ENCODE results near the gene CIC.
A peak's percentile ranks its signal among the peaks of the same experiment; 100 is the strongest.

Gene CIC

GRCh38 chr19:42294471-42295137 is 25.6 kb downstream of the CIC start:
- no peak for DNase-seq
- in situ Hi-C loops (cut with MboI; ENCODE audit: low pct_unique_long_range_greater_than_20kb, low sequenced_read_pairs): no loop called here

GRCh38 chr19:42295342-42295741 is 26.3 kb downstream of the CIC start:
- in situ Hi-C loops (cut with MboI; ENCODE audit: low pct_unique_long_range_greater_than_20kb, low sequenced_read_pairs): no loop called here
- no peak for DNase-seq

GRCh38 chr19:42295831-42296525 is 26.9 kb downstream of the CIC start:
- peak; percentile 79 for DNase-seq

GRCh38 chr19:42297039-42297438 is 28.0 kb downstream of the CIC start:
- in situ Hi-C loops (cut with MboI; ENCODE audit: low pct_unique_long_range_greater_than_20kb, low sequenced_read_pairs): no loop called here
- no peak for DNase-seq

More at GRCh38 chr19:42295831-42296525, 26.9 kb downstream of the CIC start:
- in situ Hi-C loops (cut with MboI; ENCODE audit: low pct_unique_long_range_greater_than_20kb, low sequenced_read_pairs): no loop called here

- in situ Hi-C loops (cut with MboI; ENCODE audit: low pct_unique_long_range_greater_than_20kb, low sequenced_read_pairs): no loop called here
- peak; percentile 7 for DNase-seq
Measured at GRCh38 chr19:42301646-42302203, 32.7 kb downstream of the CIC start, which contains the start of gene PRR19. Gene PRR19 (plus strand): TSS chr19:42302132. CDS start chr19:42309585, 7,453 bp downstream.

- in situ Hi-C loops (cut with MboI; ENCODE audit: low pct_unique_long_range_greater_than_20kb, low sequenced_read_pairs): no loop called here
- no peak for DNase-seq
Measured at GRCh38 chr19:42303101-42303464, 34.0 kb downstream of the CIC start.

- DNase-seq: no peak
- in situ Hi-C loops (cut with MboI; ENCODE audit: low pct_unique_long_range_greater_than_20kb, low sequenced_read_pairs): no loop called here
Measured at GRCh38 chr19:42303876-42304275, 34.8 kb downstream of the CIC start.

GRCh38 chr19:42306646-42307045 is 37.6 kb downstream of the CIC start:
- DNase-seq: no peak
- in situ Hi-C loops (cut with MboI; ENCODE audit: low pct_unique_long_range_greater_than_20kb, low sequenced_read_pairs): no loop called here

- no peak for DNase-seq
- in situ Hi-C loops (cut with MboI; ENCODE audit: low pct_unique_long_range_greater_than_20kb, low sequenced_read_pairs): no loop called here
Measured at GRCh38 chr19:42309686-42310085, 40.6 kb downstream of the CIC start.

GRCh38 chr19:42311657-42312056 is 42.6 kb downstream of the CIC start:
- in situ Hi-C loops (cut with MboI; ENCODE audit: low pct_unique_long_range_greater_than_20kb, low sequenced_read_pairs): no loop called here
- DNase-seq: no peak

- no peak for DNase-seq
- in situ Hi-C loops (cut with MboI; ENCODE audit: low pct_unique_long_range_greater_than_20kb, low sequenced_read_pairs): no loop called here
Measured at GRCh38 chr19:42312370-42312769, 43.3 kb downstream of the CIC start.

GRCh38 chr19:42313096-42313839 is 44.2 kb downstream of the CIC start, which contains the start of gene TMEM145:
Gene TMEM145 (plus strand): TSS chr19:42313309. CDS start chr19:42313377, 68 bp downstream.
- in situ Hi-C loops (cut with MboI; ENCODE audit: low pct_unique_long_range_greater_than_20kb, low sequenced_read_pairs): no loop called here
- peak; percentile 61 for DNase-seq

- no peak for DNase-seq
- in situ Hi-C loops (cut with MboI; ENCODE audit: low pct_unique_long_range_greater_than_20kb, low sequenced_read_pairs): no loop called here
Measured at GRCh38 chr19:42313840-42314755, 45.0 kb downstream of the CIC start.

- in situ Hi-C loops (cut with MboI; ENCODE audit: low pct_unique_long_range_greater_than_20kb, low sequenced_read_pairs): no loop called here
Measured at GRCh38 chr19:42315024-42315423, 46.0 kb downstream of the CIC start.

GRCh38 chr19:42316223-42317211 is 47.5 kb downstream of the CIC start:
- DNase-seq: peak; percentile 53
- in situ Hi-C loops (cut with MboI; ENCODE audit: low pct_unique_long_range_greater_than_20kb, low sequenced_read_pairs): no loop called here

More at GRCh38 chr19:42315024-42315423, 46.0 kb downstream of the CIC start:
- no peak for DNase-seq

- in situ Hi-C loops (cut with MboI; ENCODE audit: low pct_unique_long_range_greater_than_20kb, low sequenced_read_pairs): no loop called here
- no peak for DNase-seq
Measured at GRCh38 chr19:42317535-42317934, 48.5 kb downstream of the CIC start.

GRCh38 chr19:42322305-42322704 is 53.3 kb downstream of the CIC start:
- in situ Hi-C loops (cut with MboI; ENCODE audit: low pct_unique_long_range_greater_than_20kb, low sequenced_read_pairs): no loop called here

GRCh38 chr19:42323473-42323851 is 54.4 kb downstream of the CIC start:
- in situ Hi-C loops (cut with MboI; ENCODE audit: low pct_unique_long_range_greater_than_20kb, low sequenced_read_pairs): no loop called here
- no peak for DNase-seq

More at GRCh38 chr19:42322305-42322704, 53.3 kb downstream of the CIC start:
- DNase-seq: no peak
